Naive thymus-derived CD4-positive, alpha-beta T cell (primary cell): Measurements from ENCODE around the gene GGACT. TPM values are rescaled to one million over a fixed set of nuclear protein-coding genes. Genes with fewer than 3 reads are reported as not detected.

Experiments
- ATAC-seq: fragments of 150-1000 bp; cut with Tn5 transposase; 2 replicates; pipeline ENCODE4 v1.10.0; 2021; ENCODE audit warnings: mild to moderate bottlenecking, moderate library complexity
- CTCF ChIA-PET: fragments of 350-600 bp; sonication (Branson Sonifier 250); formaldehyde crosslinking; loops from one replicate; lab custom pipeline; 2021; ENCODE audit warnings: antibody characterized with exemption; lab: Charles Lee
- POLR2A ChIA-PET: fragments of 350-600 bp; sonication (Branson Sonifier 250); formaldehyde crosslinking; loops from one replicate; lab custom pipeline; 2021; ENCODE audit warnings: antibody characterized with exemption, inconsistent platforms; lab: Charles Lee
- DNase-seq, 9 donors: peaks; one replicate each; pipeline versions ENCODE4 v3.0.0 to v3.0.0-alpha.2; 2020 to 2022; ENCODE audit warnings: mixed read lengths in 1 of 9
- H3K27ac ChIP-seq: one replicate; pipeline ENCODE4 v1.7.0; 2013; ENCODE audit warnings: mild to moderate bottlenecking, low read depth, low read length, moderate library complexity
- H3K27me3 ChIP-seq, 2 donors: one replicate each; pipeline ENCODE4 v1.7.0; 2013; ENCODE audit warnings: low read length in 2 of 2, mild to moderate bottlenecking in 2 of 2, moderate library complexity in 2 of 2; ENCODE audit not compliant: control insufficient read depth in 2 of 2, insufficient read depth in 2 of 2
- H3K36me3 ChIP-seq, 3 experiments: 1 replicate in 2 of 3; 2 replicates in 1 of 3; pipeline ENCODE4 v1.7.0; 2013; ENCODE audit warnings: low read length in 3 of 3, mild to moderate bottlenecking in 3 of 3, moderate library complexity in 1 of 3; ENCODE audit not compliant: insufficient read depth in 3 of 3, control insufficient read depth in 2 of 3
- H3K4me1 ChIP-seq, 2 donors: one replicate each; pipeline ENCODE4 v1.7.0; 2013; ENCODE audit warnings: low read length in 2 of 2, mild to moderate bottlenecking in 2 of 2, moderate library complexity in 1 of 2; ENCODE audit not compliant: control insufficient read depth in 2 of 2, insufficient read depth in 2 of 2
- H3K4me3 ChIP-seq: 2 replicates; pipeline ENCODE4 v1.7.0; 2013; ENCODE audit warnings: mild to moderate bottlenecking, low read length
- H3K9me3 ChIP-seq, 3 experiments: 1 replicate in 2 of 3; 2 replicates in 1 of 3; pipeline ENCODE4 v1.7.0; 2013; ENCODE audit warnings: low read length in 3 of 3; ENCODE audit not compliant: control insufficient read depth in 2 of 3
- H3K27ac Mint-ChIP-seq, 9 donors: one replicate each; pipeline ENCODE4 v1.8.0; 2020 to 2022; ENCODE audit warnings: mixed read lengths in 9 of 9, mild to moderate bottlenecking in 8 of 9, moderate library complexity in 5 of 9, inconsistent platforms in 2 of 9
- H3K27me3 Mint-ChIP-seq, 5 donors: one replicate each; pipeline ENCODE4 v1.8.0; 2021 to 2022; ENCODE audit warnings: mixed read lengths in 5 of 5, mild to moderate bottlenecking in 1 of 5
- H3K36me3 Mint-ChIP-seq, 5 donors: one replicate each; pipeline ENCODE4 v1.8.0; 2020 to 2022; ENCODE audit warnings: mixed read lengths in 5 of 5, mild to moderate bottlenecking in 3 of 5, inconsistent platforms in 1 of 5
- H3K4me1 Mint-ChIP-seq, 7 donors: one replicate each; pipeline ENCODE4 v1.8.0; 2020 to 2022; ENCODE audit warnings: mixed read lengths in 7 of 7, mild to moderate bottlenecking in 3 of 7, inconsistent platforms in 1 of 7
- H3K4me3 Mint-ChIP-seq, 10 donors: one replicate each; pipeline ENCODE4 v1.8.0; 2020 to 2022; ENCODE audit warnings: mild to moderate bottlenecking in 10 of 10, mixed read lengths in 10 of 10, moderate library complexity in 6 of 10, inconsistent platforms in 2 of 10
- H3K9me3 Mint-ChIP-seq, 11 donors: one replicate each; pipeline ENCODE4 v1.8.0; 2020 to 2022; ENCODE audit warnings: mixed read lengths in 11 of 11, mild to moderate bottlenecking in 4 of 11, inconsistent platforms in 1 of 11, moderate library complexity in 1 of 11
- intact Hi-C, 2 donors: fragments of 100-400 bp; cut with micrococcal nuclease; formaldehyde crosslinking; loops; one replicate each; pipeline ENCODE4 v1.15.1; 2023
- polyA plus RNA-seq, 2 donors: library from polyadenylated mRNA; unstranded; fragments of 300-500 nt; fragmentation: Illumina TruSeq; gene quantifications; one replicate each; pipeline ENCODE4 v1.2.3, GENCODE V29; 2021
- total RNA-seq, 6 experiments: library from RNA in 5 of 6; stranded (reverse) in 5 of 6; gene quantifications; 1 replicate in 5 of 6; 2 replicates in 1 of 6; pipeline ENCODE4 v1.2.3 and lab custom pipeline; 2021 to 2026

The GGACT gene
- total and polyA plus RNA-seq, 7 experiments from 2014 or later: 4.9 to 10.4 (median 7.4) TPM

- Histone ChIP-seq H3K27ac (no peak overlapping the region), H3K36me3 (no peaks in the 10 kb centered on the region), H3K9me3 (no peaks in the 10 kb centered on the region), H3K4me1 (peaks cover 0 to 2% of the 10 kb centered on the region in 2 donors), H3K4me3 (no peak overlapping the region), H3K27me3 (no peaks in the 10 kb centered on the region)
- Mint-ChIP-seq H3K27ac (no peak overlapping the region), H3K4me1 (peaks cover 0 to 37% (median 4%) of the 10 kb centered on the region in 7 donors), H3K27me3 (no peaks in the 10 kb centered on the region), H3K36me3 (peaks cover 4 to 42% (median 23%) of the 10 kb centered on the region in 5 donors), H3K4me3 (no peak overlapping the region), H3K9me3 (peaks cover 0 to 7% (median 0%) of the 10 kb centered on the region in 11 donors)
- DNase-seq (no peak), ATAC-seq (no peak)
- POLR2A ChIA-PET: no interaction called here
- CTCF ChIA-PET: interaction anchor here (0.6 kb wide), 1 partner anchor 41 kb away, joined by 3 read pairs; no protein-coding TSS in a partner anchor
- intact Hi-C loops: no loop called here
Measured at GRCh38 chr13:100613031-100613430, 24.4 kb upstream of the GGACT start.

- ATAC-seq (peak; percentile 45), DNase-seq (no peak)
Measured at GRCh38 chr13:100611678-100612492, 23.3 kb upstream of the GGACT start.

GRCh38 chr13:100610391-100611347 is 22.1 kb upstream of the GGACT start:
- peak overlapping the region in 2 of 9 donors; percentile 6 to 36 for H3K27ac Mint-ChIP-seq
- Histone ChIP-seq H3K27ac (no peak overlapping the region), H3K4me1 (no peaks in the 10 kb centered on the region), H3K4me3 (no peak overlapping the region), H3K27me3 (no peaks in the 10 kb centered on the region), H3K36me3 (peaks cover 0 to 4% (median 0%) of the 10 kb centered on the region in 3 experiments), H3K9me3 (no peaks in the 10 kb centered on the region)
- POLR2A ChIA-PET: no interaction called here
- H3K4me3 Mint-ChIP-seq: no peak overlapping the region
- H3K36me3 Mint-ChIP-seq: peaks cover 4 to 52% (median 30%) of the 10 kb centered on the region in 5 donors
- H3K4me1 Mint-ChIP-seq: peaks cover 0 to 36% (median 4%) of the 10 kb centered on the region in 7 donors
- DNase-seq: no peak
- H3K9me3 Mint-ChIP-seq: peaks cover 0 to 5% (median 0%) of the 10 kb centered on the region in 11 donors
- intact Hi-C loops: no loop called here
- CTCF ChIA-PET: interaction anchor here (0.6 kb wide), 1 partner anchor 26 kb away, joined by 3 read pairs; no protein-coding TSS in a partner anchor
- no peaks in the 10 kb centered on the region for H3K27me3 Mint-ChIP-seq
- no peak for ATAC-seq

More at GRCh38 chr13:100611678-100612492, 23.3 kb upstream of the GGACT start:
- H3K9me3 ChIP-seq: no peaks in the 10 kb centered on the region
- H3K4me3 ChIP-seq: no peak overlapping the region
- Mint-ChIP-seq H3K27ac (peak overlapping the region in 2 of 9 donors; percentile 33 to 54), H3K4me3 (no peak overlapping the region), H3K36me3 (peaks cover 4 to 49% (median 29%) of the 10 kb centered on the region in 5 donors), H3K27me3 (no peaks in the 10 kb centered on the region), H3K4me1 (peaks cover 0 to 41% (median 4%) of the 10 kb centered on the region in 7 donors), H3K9me3 (peaks cover 0 to 5% (median 0%) of the 10 kb centered on the region in 11 donors)
- POLR2A ChIA-PET: no interaction called here
- CTCF ChIA-PET: interaction anchor here (0.6 kb wide), 1 partner anchor 15 kb away, joined by 3 read pairs; no protein-coding TSS in a partner anchor
- intact Hi-C loops: no loop called here
- no peaks in the 10 kb centered on the region for H3K36me3 ChIP-seq
- no peaks in the 10 kb centered on the region for H3K27me3 ChIP-seq
- H3K27ac ChIP-seq: no peak overlapping the region
- H3K4me1 ChIP-seq: peaks cover 0 to 2% of the 10 kb centered on the region in 2 donors

GRCh38 chr13:100608906-100609305 is 20.3 kb upstream of the GGACT start:
- peaks cover 4 to 62% (median 41%) of the 10 kb centered on the region in 5 donors for H3K36me3 Mint-ChIP-seq
- ATAC-seq (peak; percentile 82), DNase-seq (no peak)
- Histone ChIP-seq H3K4me1 (no peaks in the 10 kb centered on the region), H3K27me3 (no peaks in the 10 kb centered on the region), H3K36me3 (peaks cover 0 to 5% (median 0%) of the 10 kb centered on the region in 3 experiments), H3K4me3 (no peak overlapping the region), H3K9me3 (no peaks in the 10 kb centered on the region), H3K27ac (no peak overlapping the region)
- H3K4me1 Mint-ChIP-seq: peaks cover 0 to 36% (median 5%) of the 10 kb centered on the region in 7 donors
- ChIA-PET POLR2A (no interaction called here), CTCF (no interaction called here)
- H3K4me3 Mint-ChIP-seq: peak overlapping the region in 1 of 10 donors; percentile 58
- peaks cover 0 to 5% (median 0%) of the 10 kb centered on the region in 11 donors for H3K9me3 Mint-ChIP-seq
- intact Hi-C loops: loop anchor here in 1 of 2 donors (2.0 kb wide), 1 partner anchor 20 kb away; the partner anchor contains the start of gene GGACT
- no peaks in the 10 kb centered on the region for H3K27me3 Mint-ChIP-seq
- H3K27ac Mint-ChIP-seq: peak overlapping the region in 3 of 9 donors; percentile 45 to 89 (median 54)

- no peak overlapping the region for H3K4me3 ChIP-seq
- POLR2A ChIA-PET: no interaction called here
- Mint-ChIP-seq H3K9me3 (peaks cover 0 to 5% (median 0%) of the 10 kb centered on the region in 11 donors), H3K27me3 (no peaks in the 10 kb centered on the region), H3K4me3 (peak overlapping the region in 2 of 10 donors; percentile 36 to 58), H3K27ac (peak overlapping the region in 6 of 9 donors; percentile 15 to 89 (median 54)), H3K36me3 (peaks cover 4 to 62% (median 41%) of the 10 kb centered on the region in 5 donors), H3K4me1 (peaks cover 0 to 36% (median 5%) of the 10 kb centered on the region in 7 donors)
- H3K27ac ChIP-seq: no peak overlapping the region
- H3K36me3 ChIP-seq: peaks cover 0 to 5% (median 0%) of the 10 kb centered on the region in 3 experiments
- H3K4me1 ChIP-seq: no peaks in the 10 kb centered on the region
- intact Hi-C loops: loop anchor here in 1 of 2 donors (2.0 kb wide), 1 partner anchor 20 kb away; the partner anchor contains the start of gene GGACT
- DNase-seq: no peak
- CTCF ChIA-PET: no interaction called here
- no peak for ATAC-seq
- no peaks in the 10 kb centered on the region for H3K9me3 ChIP-seq
- H3K27me3 ChIP-seq: no peaks in the 10 kb centered on the region
Measured at GRCh38 chr13:100608489-100608888, 19.9 kb upstream of the GGACT start.
